Osteoblast (primary cell): ENCODE data around the gene PRR33. TPM values are rescaled to one million over a fixed set of nuclear protein-coding genes. Genes with fewer than 3 reads are reported as not detected.

Experiments
- DNase-seq: peaks from one replicate; pipeline ENCODE4 v3.0.0; 2011; ENCODE audit warnings: low spot score, mixed read lengths; ENCODE audit not compliant: insufficient read length; ENCODE audit errors: missing footprints
- H2AFZ ChIP-seq: 2 replicates; pipeline ENCODE4 v1.6.0; 2011; ENCODE audit warnings: mild to moderate bottlenecking, low read length
- H3K27ac ChIP-seq: 2 replicates; pipeline ENCODE4 v1.5.1; 2011; ENCODE audit warnings: mild to moderate bottlenecking, low read depth, low read length, moderate library complexity
- H3K27me3 ChIP-seq: 2 replicates; pipeline ENCODE4 v1.6.0; 2012; ENCODE audit warnings: mild to moderate bottlenecking, control low read depth, inconsistent platforms, low read length, moderate library complexity; ENCODE audit not compliant: insufficient read depth
- H3K36me3 ChIP-seq: 2 replicates; pipeline ENCODE4 v1.5.1; 2011; ENCODE audit warnings: mild to moderate bottlenecking, low read length, control low read depth, moderate library complexity; ENCODE audit not compliant: insufficient read depth
- H3K4me1 ChIP-seq: 2 replicates; pipeline ENCODE4 v1.5.1; 2011; ENCODE audit warnings: mild to moderate bottlenecking, low read length, control low read depth, moderate library complexity; ENCODE audit not compliant: insufficient read depth
- H3K4me2 ChIP-seq: 2 replicates; pipeline ENCODE4 v1.6.0; 2011; ENCODE audit warnings: mild to moderate bottlenecking, low read length; ENCODE audit not compliant: insufficient read depth
- H3K4me3 ChIP-seq: fragments of 200-600 bp; sonication (generic); 3 replicates; pipeline ENCODE4 v1.5.1; 2012; ENCODE audit warnings: mild to moderate bottlenecking, low read length, inconsistent platforms; ENCODE audit not compliant: insufficient read depth
- H3K79me2 ChIP-seq: 2 replicates; pipeline ENCODE4 v1.6.0; 2012; ENCODE audit warnings: mild to moderate bottlenecking, low read length, control low read depth, inconsistent platforms; ENCODE audit not compliant: insufficient read depth
- H3K9me3 ChIP-seq: 2 replicates; pipeline ENCODE4 v1.5.1; 2011; ENCODE audit warnings: low read depth, low read length, control low read depth
- H4K20me1 ChIP-seq: 2 replicates; pipeline ENCODE4 v1.6.0; 2012; ENCODE audit warnings: mild to moderate bottlenecking, low read length, control low read depth; ENCODE audit not compliant: insufficient read depth
- total RNA-seq: library from RNA; depleted of rRNA; stranded (reverse); fragments of >200 nt; gene quantifications from 2 replicates; pipeline ENCODE4 v1.2.3, GENCODE V29; 2012
- TF ChIP-seq, protein P1 (sequence below): IDR thresholded peaks from 2 replicates; pipeline ENCODE4 v1.5.1; 2011; ENCODE audit warnings: mild to moderate bottlenecking, low read depth, low read length, moderate library complexity; ENCODE audit errors: extremely low read depth

PRR33 gene
- total RNA-seq, 1 donor = not detected

DNA sequence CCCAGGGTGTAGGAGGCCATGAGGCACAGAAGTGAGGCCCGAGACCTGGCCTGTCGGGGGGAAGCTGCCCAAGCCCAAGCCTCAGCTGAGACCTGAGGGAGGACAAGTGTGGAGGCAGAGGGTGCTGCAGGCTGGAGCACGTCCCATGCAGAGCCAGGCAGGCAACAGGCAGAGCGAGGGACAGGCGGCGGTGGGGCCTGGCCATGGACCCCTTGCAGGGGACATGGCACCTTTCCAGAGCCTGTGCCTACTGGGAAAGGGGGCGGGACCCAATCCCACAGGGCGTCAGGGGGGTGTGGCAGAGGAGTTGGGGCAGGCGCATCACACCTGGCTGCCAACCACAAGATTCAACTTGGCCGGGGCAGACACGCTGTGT, 48.6 kb downstream of the PRR33 start:
- Histone ChIP-seq H3K36me3 (no peaks in the 10 kb centered on the region), H3K27me3 (no peaks in the 10 kb centered on the region), H4K20me1 (no peaks in the 10 kb centered on the region), H3K9me3 (no peaks in the 10 kb centered on the region), H3K4me3 (no peak overlapping the region), H2AFZ (no peak overlapping the region), H3K27ac (no peak overlapping the region), H3K4me1 (no peaks in the 10 kb centered on the region), H3K79me2 (no peaks in the 10 kb centered on the region), H3K4me2 (no peak overlapping the region)
- DNase-seq = no peak
- TF ChIP-seq, protein P1, sequence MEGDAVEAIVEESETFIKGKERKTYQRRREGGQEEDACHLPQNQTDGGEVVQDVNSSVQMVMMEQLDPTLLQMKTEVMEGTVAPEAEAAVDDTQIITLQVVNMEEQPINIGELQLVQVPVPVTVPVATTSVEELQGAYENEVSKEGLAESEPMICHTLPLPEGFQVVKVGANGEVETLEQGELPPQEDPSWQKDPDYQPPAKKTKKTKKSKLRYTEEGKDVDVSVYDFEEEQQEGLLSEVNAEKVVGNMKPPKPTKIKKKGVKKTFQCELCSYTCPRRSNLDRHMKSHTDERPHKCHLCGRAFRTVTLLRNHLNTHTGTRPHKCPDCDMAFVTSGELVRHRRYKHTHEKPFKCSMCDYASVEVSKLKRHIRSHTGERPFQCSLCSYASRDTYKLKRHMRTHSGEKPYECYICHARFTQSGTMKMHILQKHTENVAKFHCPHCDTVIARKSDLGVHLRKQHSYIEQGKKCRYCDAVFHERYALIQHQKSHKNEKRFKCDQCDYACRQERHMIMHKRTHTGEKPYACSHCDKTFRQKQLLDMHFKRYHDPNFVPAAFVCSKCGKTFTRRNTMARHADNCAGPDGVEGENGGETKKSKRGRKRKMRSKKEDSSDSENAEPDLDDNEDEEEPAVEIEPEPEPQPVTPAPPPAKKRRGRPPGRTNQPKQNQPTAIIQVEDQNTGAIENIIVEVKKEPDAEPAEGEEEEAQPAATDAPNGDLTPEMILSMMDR = no peak

DNA sequence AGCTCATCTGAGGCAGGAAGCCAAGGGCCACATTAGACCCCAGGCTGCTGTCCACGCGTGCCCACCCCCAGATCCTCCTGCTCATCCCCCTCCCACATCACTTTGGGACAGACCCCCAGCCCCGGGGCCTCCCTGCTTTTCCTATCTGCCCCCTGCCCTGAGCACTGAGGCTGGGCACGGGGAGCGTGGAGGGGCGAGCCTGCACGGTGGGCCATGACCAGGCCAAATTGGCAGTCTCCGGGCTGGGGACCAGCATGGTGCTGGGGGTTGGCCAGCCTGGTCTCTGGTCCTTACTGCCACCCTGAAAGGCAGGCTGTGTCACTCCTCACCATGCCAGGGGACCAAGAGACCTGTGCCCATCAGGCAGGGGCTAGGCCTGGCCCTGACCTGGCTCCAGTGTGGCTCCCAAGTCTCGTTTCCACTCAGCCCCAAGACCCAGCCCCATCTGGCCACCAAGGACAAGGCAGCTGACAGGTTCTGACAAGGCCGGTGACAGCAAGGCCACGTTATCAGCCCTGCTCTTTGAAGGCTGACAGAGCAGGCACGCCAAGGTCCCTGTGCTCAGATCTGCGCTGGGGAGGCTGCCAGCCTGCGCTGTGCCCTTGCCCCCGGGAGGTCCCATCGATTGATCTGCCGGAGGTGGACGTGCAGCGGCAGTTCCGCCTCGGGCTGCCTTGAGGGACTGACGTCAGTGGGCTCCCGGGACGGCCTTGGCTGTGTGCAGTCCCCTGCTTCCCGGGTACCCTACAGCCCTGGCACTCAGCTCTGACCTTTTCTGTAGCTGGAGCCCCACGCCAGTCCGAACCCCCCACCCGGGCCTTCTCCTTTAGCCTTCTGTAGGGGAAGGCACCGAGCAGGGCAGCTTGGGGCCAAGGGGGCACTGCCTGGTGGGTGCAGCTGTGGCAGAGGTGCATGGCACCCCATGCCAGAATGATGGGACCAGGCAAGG, 49.3 kb downstream of the PRR33 start:
- H3K27ac ChIP-seq = no peak overlapping the region
- TF ChIP-seq, protein P1 = no peak
- H4K20me1 ChIP-seq = no peaks in the 10 kb centered on the region
- no peaks in the 10 kb centered on the region for H3K9me3 ChIP-seq
- no peak overlapping the region for H3K4me3 ChIP-seq
- no peaks in the 10 kb centered on the region for H3K36me3 ChIP-seq
- DNase-seq = no peak
- no peaks in the 10 kb centered on the region for H3K79me2 ChIP-seq
- no peaks in the 10 kb centered on the region for H3K4me1 ChIP-seq
- H3K27me3 ChIP-seq = no peaks in the 10 kb centered on the region
- no peak overlapping the region for H2AFZ ChIP-seq
- no peak overlapping the region for H3K4me2 ChIP-seq

DNA sequence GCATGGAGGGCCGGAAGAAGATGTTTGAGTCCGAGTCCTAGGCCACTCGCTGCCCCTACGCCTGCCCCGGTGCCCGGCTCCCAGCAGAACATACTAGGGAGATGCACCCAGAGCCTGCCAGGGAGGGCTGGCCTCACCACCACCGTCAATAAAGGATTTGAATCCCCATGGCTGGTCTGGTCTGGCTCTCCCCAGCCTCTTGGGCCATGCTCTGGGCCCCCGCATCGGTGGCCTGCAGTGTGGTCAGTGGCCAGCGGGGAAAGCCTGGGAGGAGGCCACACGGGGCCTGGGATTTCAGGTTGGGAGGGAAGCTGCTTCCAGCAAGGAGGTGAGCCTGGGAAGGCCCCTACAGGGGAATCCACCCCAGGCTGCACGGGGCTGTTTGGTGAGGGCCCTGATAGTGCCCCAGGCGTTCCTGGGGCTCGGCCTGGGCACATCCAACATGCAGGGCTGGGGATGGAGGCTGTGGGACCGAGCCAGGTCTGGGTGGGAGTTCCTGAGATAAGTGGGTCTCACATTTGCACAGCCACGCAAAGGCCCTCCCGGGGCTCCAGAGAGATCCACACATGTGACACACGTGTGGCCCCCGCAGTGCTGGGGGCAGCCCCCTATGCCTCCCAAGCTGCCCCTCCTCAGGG, 50.1 kb downstream of the PRR33 start:
- no peaks in the 10 kb centered on the region for H3K27me3 ChIP-seq
- no peak overlapping the region for H2AFZ ChIP-seq
- H3K27ac ChIP-seq = no peak overlapping the region
- no peaks in the 10 kb centered on the region for H3K36me3 ChIP-seq
- TF ChIP-seq, protein P1 = no peak
- DNase-seq = no peak
- no peaks in the 10 kb centered on the region for H3K4me1 ChIP-seq
- no peak overlapping the region for H3K4me3 ChIP-seq
- H4K20me1 ChIP-seq = no peaks in the 10 kb centered on the region
- H3K79me2 ChIP-seq = no peaks in the 10 kb centered on the region
- no peaks in the 10 kb centered on the region for H3K9me3 ChIP-seq
- no peak overlapping the region for H3K4me2 ChIP-seq
